Gastroesophageal sphincter (tissue), 3 donors: ENCODE measurements around the gene STRIP2.
"Not testable (repeated sequence)": the region's sequence is repeated elsewhere in the genome, so short reads cannot be mapped to it uniquely, and the experiment has no call there.

Experiments used
- EP300 ChIP-seq: sonication (generic); formaldehyde crosslinking; IDR thresholded peaks from one replicate; pipeline ENCODE4 v1.6.1; 2017; ENCODE audit warnings: antibody characterized with exemption, mild to moderate bottlenecking
- POLR2A ChIP-seq, 2 donors: fragments of 450-650 bp; IDR thresholded peaks; one replicate each; pipeline ENCODE4 v1.6.1; 2017; ENCODE audit warnings: antibody characterized with exemption in 2 of 2, mild to moderate bottlenecking in 2 of 2, moderate library complexity in 1 of 2
- TF ChIP-seq, protein P1 (sequence below), 4 experiments: fragments of 200-600 bp in 2 of 4; fragments of 450-650 bp in 2 of 4; sonication (generic) in 1 of 4; IDR thresholded peaks; one replicate each; pipeline ENCODE4 v1.5.1; 2017 to 2019; ENCODE audit warnings: antibody characterized with exemption in 4 of 4, mild to moderate bottlenecking in 2 of 4, moderate library complexity in 2 of 4

DNA sequence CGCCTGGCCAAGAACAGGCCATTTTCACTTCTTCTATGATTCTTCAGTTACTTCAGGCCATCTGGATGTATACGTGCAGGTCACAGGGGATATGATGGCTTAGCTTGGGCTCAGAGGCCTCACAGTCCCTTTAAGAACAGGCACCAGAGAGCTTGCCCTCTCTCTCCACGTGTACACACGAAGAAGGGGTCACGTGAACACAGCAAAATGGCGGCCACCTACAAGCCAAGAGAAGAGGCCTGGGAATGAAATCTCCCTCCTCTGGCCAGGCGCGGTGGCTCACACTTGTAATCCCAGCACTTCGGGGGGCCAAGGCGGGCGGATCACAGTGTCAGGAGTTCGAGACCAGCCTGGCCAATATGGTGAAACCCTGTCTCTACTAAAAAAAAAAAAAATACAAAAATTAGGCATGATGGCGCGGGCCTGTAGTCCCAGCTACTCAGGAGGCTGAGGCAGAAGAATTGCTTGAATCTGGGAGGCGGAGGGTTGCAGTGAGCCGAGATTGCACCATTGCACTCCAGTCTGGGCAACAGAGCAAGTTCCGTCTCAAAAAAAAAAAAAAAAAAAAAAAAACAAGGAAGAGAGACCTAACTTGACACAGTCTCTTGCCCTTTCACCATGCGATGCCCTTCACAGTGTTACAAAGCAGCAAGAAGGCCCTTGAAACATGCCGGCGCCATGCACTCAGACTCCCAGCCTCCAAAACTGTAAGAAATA lies 100.5 kb downstream of the STRIP2 start:
- TF ChIP-seq, protein P1, sequence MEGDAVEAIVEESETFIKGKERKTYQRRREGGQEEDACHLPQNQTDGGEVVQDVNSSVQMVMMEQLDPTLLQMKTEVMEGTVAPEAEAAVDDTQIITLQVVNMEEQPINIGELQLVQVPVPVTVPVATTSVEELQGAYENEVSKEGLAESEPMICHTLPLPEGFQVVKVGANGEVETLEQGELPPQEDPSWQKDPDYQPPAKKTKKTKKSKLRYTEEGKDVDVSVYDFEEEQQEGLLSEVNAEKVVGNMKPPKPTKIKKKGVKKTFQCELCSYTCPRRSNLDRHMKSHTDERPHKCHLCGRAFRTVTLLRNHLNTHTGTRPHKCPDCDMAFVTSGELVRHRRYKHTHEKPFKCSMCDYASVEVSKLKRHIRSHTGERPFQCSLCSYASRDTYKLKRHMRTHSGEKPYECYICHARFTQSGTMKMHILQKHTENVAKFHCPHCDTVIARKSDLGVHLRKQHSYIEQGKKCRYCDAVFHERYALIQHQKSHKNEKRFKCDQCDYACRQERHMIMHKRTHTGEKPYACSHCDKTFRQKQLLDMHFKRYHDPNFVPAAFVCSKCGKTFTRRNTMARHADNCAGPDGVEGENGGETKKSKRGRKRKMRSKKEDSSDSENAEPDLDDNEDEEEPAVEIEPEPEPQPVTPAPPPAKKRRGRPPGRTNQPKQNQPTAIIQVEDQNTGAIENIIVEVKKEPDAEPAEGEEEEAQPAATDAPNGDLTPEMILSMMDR (IDR thresholded peaks at IDR 0.05), result not testable (repeated sequence)
- TF ChIP-seq EP300; POLR2A (IDR thresholded peaks at IDR 0.05): not testable (repeated sequence)
